ENCODE measurements around the gene PLAC1. TPM values are rescaled to one million over a fixed set of nuclear protein-coding genes. Genes with fewer than 3 reads are reported as not detected.

The PLAC1 gene
- total and polyA plus RNA-seq, 2 experiments from 2014 or later: 0.93 to 2.9 TPM

- H3K27me3 ChIP-seq: no peaks in the 10 kb centered on the region
- H2AFZ ChIP-seq: no peak overlapping the region
- no peak for DNase-seq (ENCODE audit: low spot score)
- H3K4me2 ChIP-seq: no peak overlapping the region
- H4K20me1 ChIP-seq (ENCODE audit: insufficient read depth, poor library complexity, severe bottlenecking): no peaks in the 10 kb centered on the region
- H3K9me3 ChIP-seq (ENCODE audit: low read depth): no peaks in the 10 kb centered on the region
- no peak overlapping the region for H3K4me3 ChIP-seq
- H3K36me3 ChIP-seq (replicated peaks; ENCODE audit: insufficient read depth, low read depth): no peaks in the 10 kb centered on the region
- no peaks in the 10 kb centered on the region for H3K4me1 ChIP-seq (ENCODE audit: insufficient read depth)
- H3K27ac ChIP-seq: no peak overlapping the region
- WGBS (ENCODE audit: low lambda C conversion rate, missing lambda C conversion rate): 75% methylated on average over 7 of the region's 7 CpGs
- TF ChIP-seq EZH2phosphoT487 (IDR thresholded peaks at IDR 0.05; ENCODE audit: low read depth, severe bottlenecking, unreplicated experiment) (no peak), CTCF (IDR thresholded peaks at IDR 0.05; ENCODE audit: poor library complexity) (no peak), EZH2 (IDR thresholded peaks at IDR 0.05; ENCODE audit: borderline replicate concordance) (no peak)
- no peaks in the 10 kb centered on the region for H3K9me2 ChIP-seq (replicated peaks; ENCODE audit: insufficient read depth)
- H3K79me2 ChIP-seq: no peaks in the 10 kb centered on the region
These were observed 33.2 kb upstream of the PLAC1 start for GRCh38 chrX:134691453-134691852.

- H2AFZ ChIP-seq: no peak overlapping the region
- WGBS (ENCODE audit: low lambda C conversion rate, missing lambda C conversion rate): 72% methylated on average over 1 of the region's 1 CpG
- no peaks in the 10 kb centered on the region for H3K79me2 ChIP-seq
- H3K27ac ChIP-seq: no peak overlapping the region
- H3K9me2 ChIP-seq (replicated peaks; ENCODE audit: insufficient read depth): no peaks in the 10 kb centered on the region
- no peaks in the 10 kb centered on the region for H3K27me3 ChIP-seq
- no peaks in the 10 kb centered on the region for H3K9me3 ChIP-seq (ENCODE audit: low read depth)
- no peak overlapping the region for H3K4me3 ChIP-seq
- no peak for DNase-seq (ENCODE audit: low spot score)
- H3K36me3 ChIP-seq (replicated peaks; ENCODE audit: insufficient read depth, low read depth): no peaks in the 10 kb centered on the region
- no peaks in the 10 kb centered on the region for H4K20me1 ChIP-seq (ENCODE audit: insufficient read depth, poor library complexity, severe bottlenecking)
- TF ChIP-seq EZH2 (IDR thresholded peaks at IDR 0.05; ENCODE audit: borderline replicate concordance) (no peak), CTCF (IDR thresholded peaks at IDR 0.05; ENCODE audit: poor library complexity) (no peak), EZH2phosphoT487 (IDR thresholded peaks at IDR 0.05; ENCODE audit: low read depth, severe bottlenecking, unreplicated experiment) (no peak)
- no peak overlapping the region for H3K4me2 ChIP-seq
- no peaks in the 10 kb centered on the region for H3K4me1 ChIP-seq (ENCODE audit: insufficient read depth)
These were observed 30.6 kb upstream of the PLAC1 start for GRCh38 chrX:134688839-134689238.

GRCh38 chrX:134688031-134688823 lies 30.0 kb upstream of the PLAC1 start:
- H3K79me2 ChIP-seq: no peaks in the 10 kb centered on the region
- H3K4me1 ChIP-seq (ENCODE audit: insufficient read depth): no peaks in the 10 kb centered on the region
- WGBS (ENCODE audit: low lambda C conversion rate, missing lambda C conversion rate): 71% methylated on average over 5 of the region's 5 CpGs
- DNase-seq (ENCODE audit: low spot score): no peak
- no peaks in the 10 kb centered on the region for H3K9me3 ChIP-seq (ENCODE audit: low read depth)
- no peak overlapping the region for H3K27ac ChIP-seq
- no peak overlapping the region for H3K4me3 ChIP-seq
- TF ChIP-seq CTCF (IDR thresholded peaks at IDR 0.05; ENCODE audit: poor library complexity): no peak
- TF ChIP-seq EZH2phosphoT487 (IDR thresholded peaks at IDR 0.05; ENCODE audit: low read depth, severe bottlenecking, unreplicated experiment): no peak
- H3K4me2 ChIP-seq: no peak overlapping the region
- H4K20me1 ChIP-seq (ENCODE audit: insufficient read depth, poor library complexity, severe bottlenecking): no peaks in the 10 kb centered on the region
- no peak overlapping the region for H2AFZ ChIP-seq
- no peaks in the 10 kb centered on the region for H3K9me2 ChIP-seq (replicated peaks; ENCODE audit: insufficient read depth)
- H3K27me3 ChIP-seq: no peaks in the 10 kb centered on the region
- no peaks in the 10 kb centered on the region for H3K36me3 ChIP-seq (replicated peaks; ENCODE audit: insufficient read depth, low read depth)
